ENCODE results near the gene ZNF784. TPM values are rescaled to one million over a fixed set of nuclear protein-coding genes. Genes with fewer than 3 reads are reported as not detected.

The ZNF784 gene
- total and polyA plus RNA-seq, 2 of the 13 experiments (the other 11 are each of a cell fraction or from before 2014, with no cell fraction given): 4.1 to 4.2 TPM

DNA sequence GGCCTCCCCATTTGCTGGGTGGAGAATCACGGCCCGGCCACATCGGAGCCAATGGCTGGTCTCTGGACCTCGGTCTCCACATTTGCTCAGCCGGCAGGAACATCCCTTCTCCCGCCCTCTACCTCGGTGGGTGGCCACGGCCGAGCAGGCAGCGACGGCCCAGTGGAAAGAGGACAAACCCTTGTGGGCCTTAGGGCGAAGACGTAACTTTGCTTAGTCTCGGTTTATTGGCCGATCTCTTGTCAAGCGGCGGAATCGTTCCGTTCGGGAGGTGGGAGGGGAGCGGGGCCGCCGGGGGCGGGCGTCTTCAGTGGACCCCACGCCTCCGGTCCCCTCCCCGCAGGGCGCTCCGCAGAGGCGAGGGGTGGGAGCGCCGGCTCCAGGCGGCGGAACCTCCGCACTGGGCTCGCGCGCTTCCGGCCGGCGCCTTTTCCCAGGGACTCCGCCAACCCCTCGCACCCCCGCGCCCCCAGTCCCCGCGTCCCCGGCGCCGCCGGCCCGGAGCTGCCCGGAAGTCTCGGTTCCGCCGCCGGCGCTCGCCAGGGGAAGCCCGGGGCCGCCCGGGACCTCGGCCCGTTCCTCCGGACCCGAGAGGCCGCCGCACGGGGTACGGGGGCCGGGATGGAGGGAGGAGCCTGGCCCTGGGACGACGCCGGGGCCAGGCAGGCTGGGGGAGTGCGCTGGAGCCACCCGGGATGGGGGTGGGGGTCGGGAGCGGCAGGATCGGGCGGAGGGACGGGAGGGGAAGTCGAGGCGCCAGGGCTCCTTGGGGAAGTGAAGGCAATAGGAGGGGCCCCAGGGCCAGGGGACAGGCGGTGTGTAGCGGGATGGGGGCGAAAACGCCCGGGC is 16.4 kb upstream of the ZNF784 start, which contains the start of gene ZNF580 (continued):
- no peak for TF ChIP-seq ZSCAN25 (CRISPR knock-in tag; IDR thresholded peaks at IDR 0.05)
- TF ChIP-seq, protein P1, sequence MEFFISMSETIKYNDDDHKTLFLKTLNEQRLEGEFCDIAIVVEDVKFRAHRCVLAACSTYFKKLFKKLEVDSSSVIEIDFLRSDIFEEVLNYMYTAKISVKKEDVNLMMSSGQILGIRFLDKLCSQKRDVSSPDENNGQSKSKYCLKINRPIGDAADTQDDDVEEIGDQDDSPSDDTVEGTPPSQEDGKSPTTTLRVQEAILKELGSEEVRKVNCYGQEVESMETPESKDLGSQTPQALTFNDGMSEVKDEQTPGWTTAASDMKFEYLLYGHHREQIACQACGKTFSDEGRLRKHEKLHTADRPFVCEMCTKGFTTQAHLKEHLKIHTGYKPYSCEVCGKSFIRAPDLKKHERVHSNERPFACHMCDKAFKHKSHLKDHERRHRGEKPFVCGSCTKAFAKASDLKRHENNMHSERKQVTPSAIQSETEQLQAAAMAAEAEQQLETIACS (CRISPR knock-in tag; IDR thresholded peaks at IDR 0.05): 0 out of 2 replicates have a peak, but pooled peaks have one; percentile 31
- no peak for TF ChIP-seq NFE2 (CRISPR knock-in tag; IDR thresholded peaks at IDR 0.05)
- peak; percentile 53; the same call in 1 of the 2 replicates for TF ChIP-seq ZBTB3 (CRISPR knock-in tag; IDR thresholded peaks at IDR 0.05; ENCODE audit: borderline replicate concordance, low read depth)
- no peak for TF ChIP-seq ZNF747 (CRISPR knock-in tag; IDR thresholded peaks at IDR 0.05; ENCODE audit: borderline replicate concordance)
- TF ChIP-seq SKI (IDR thresholded peaks at IDR 0.05; ENCODE audit: partially characterized antibody): no peak
- no peak for TF ChIP-seq ZSCAN21 (CRISPR knock-in tag; IDR thresholded peaks at IDR 0.05; ENCODE audit: borderline replicate concordance)
- peak; percentile 48; the same call in 1 of the 2 replicates for TF ChIP-seq ZNF180 (CRISPR knock-in tag; IDR thresholded peaks at IDR 0.05; ENCODE audit: borderline replicate concordance, low read depth)
- TF ChIP-seq ZNF556 (CRISPR knock-in tag; IDR thresholded peaks at IDR 0.05; ENCODE audit: borderline replicate concordance): peak; percentile 66; the same call in 1 of the 2 replicates
- TF ChIP-seq HNF1A (IDR thresholded peaks at IDR 0.05; ENCODE audit: low read depth): no peak
- TF ChIP-seq HNF1A (CRISPR knock-in tag; IDR thresholded peaks at IDR 0.05; ENCODE audit: borderline replicate concordance): no peak
- no peak for TF ChIP-seq PCBP2 (optimal IDR thresholded peaks at IDR 0.05; ENCODE audit: low read depth, low read length, poor library complexity, severe bottlenecking)
- peak; percentile 36 for TF ChIP-seq NFYB (CRISPR knock-in tag; IDR thresholded peaks at IDR 0.05)
- TF ChIP-seq CENPX (CRISPR knock-in tag; IDR thresholded peaks at IDR 0.05): no peak
- TF ChIP-seq MAZ (IDR thresholded peaks at IDR 0.05; ENCODE audit: borderline replicate concordance, low read depth, low read length): peak; percentile 80; the same call in 1 of the 2 replicates
- TF ChIP-seq MAZ (CRISPR knock-in tag; IDR thresholded peaks at IDR 0.05; ENCODE audit: low read depth): peak; percentile 84; the same call in 1 of the 2 replicates
- TF ChIP-seq ZZZ3 (CRISPR knock-in tag; IDR thresholded peaks at IDR 0.05; ENCODE audit: borderline replicate concordance): 0 out of 2 replicates have a peak, but pooled peaks have one; percentile 25
- TF ChIP-seq ZNF468 (CRISPR knock-in tag; IDR thresholded peaks at IDR 0.05): no peak
- no peak for TF ChIP-seq ZNF225 (CRISPR knock-in tag; IDR thresholded peaks at IDR 0.05)
- TF ChIP-seq, protein P2, sequence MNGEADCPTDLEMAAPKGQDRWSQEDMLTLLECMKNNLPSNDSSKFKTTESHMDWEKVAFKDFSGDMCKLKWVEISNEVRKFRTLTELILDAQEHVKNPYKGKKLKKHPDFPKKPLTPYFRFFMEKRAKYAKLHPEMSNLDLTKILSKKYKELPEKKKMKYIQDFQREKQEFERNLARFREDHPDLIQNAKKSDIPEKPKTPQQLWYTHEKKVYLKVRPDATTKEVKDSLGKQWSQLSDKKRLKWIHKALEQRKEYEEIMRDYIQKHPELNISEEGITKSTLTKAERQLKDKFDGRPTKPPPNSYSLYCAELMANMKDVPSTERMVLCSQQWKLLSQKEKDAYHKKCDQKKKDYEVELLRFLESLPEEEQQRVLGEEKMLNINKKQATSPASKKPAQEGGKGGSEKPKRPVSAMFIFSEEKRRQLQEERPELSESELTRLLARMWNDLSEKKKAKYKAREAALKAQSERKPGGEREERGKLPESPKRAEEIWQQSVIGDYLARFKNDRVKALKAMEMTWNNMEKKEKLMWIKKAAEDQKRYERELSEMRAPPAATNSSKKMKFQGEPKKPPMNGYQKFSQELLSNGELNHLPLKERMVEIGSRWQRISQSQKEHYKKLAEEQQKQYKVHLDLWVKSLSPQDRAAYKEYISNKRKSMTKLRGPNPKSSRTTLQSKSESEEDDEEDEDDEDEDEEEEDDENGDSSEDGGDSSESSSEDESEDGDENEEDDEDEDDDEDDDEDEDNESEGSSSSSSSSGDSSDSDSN (CRISPR knock-in tag; IDR thresholded peaks at IDR 0.05): peak; percentile 87

Measured in HepG2 (cell line).